UCSD-AML1 (cell line): Measurements from ENCODE around the gene RNF144B.
"Not testable (repeated sequence)": the region's sequence is repeated elsewhere in the genome, so short reads cannot be mapped to it uniquely, and the experiment has no call there.

Source experiments
- DNase-seq: peaks from one replicate; lab custom pipeline; 2025; ENCODE audit not compliant: unreplicated experiment; lab: John Stamatoyannopoulos, UW

The RNF144B gene

GRCh38 chr6:18387061-18387721 lies at the start of gene RNF144B:
Gene RNF144B, plus strand, starts transcription at chr6:18387350. Its CDS starts 12,185 bp downstream, at chr6:18399535.
- peak; percentile 57 for DNase-seq

- DNase-seq = no peak
These were observed 47.6 kb upstream of the RNF144B start for GRCh38 chr6:18339599-18339998.

- no peak for DNase-seq
These were observed 46.2 kb upstream of the RNF144B start for GRCh38 chr6:18340781-18341551.

- no peak for DNase-seq
These were observed 44.9 kb upstream of the RNF144B start for GRCh38 chr6:18342223-18342622.

GRCh38 chr6:18343741-18344140 lies 43.4 kb upstream of the RNF144B start:
- no peak for DNase-seq

GRCh38 chr6:18347021-18347577 lies 40.1 kb upstream of the RNF144B start:
- DNase-seq = no peak

GRCh38 chr6:18347866-18348265 lies 39.3 kb upstream of the RNF144B start:
- DNase-seq = no peak

GRCh38 chr6:18349386-18349785 lies 37.8 kb upstream of the RNF144B start:
- DNase-seq = no peak

- DNase-seq = no peak
These were observed 36.9 kb upstream of the RNF144B start for GRCh38 chr6:18350271-18350670.

- no peak for DNase-seq
These were observed 36.4 kb upstream of the RNF144B start for GRCh38 chr6:18350712-18351111.

GRCh38 chr6:18352001-18352400 lies 35.1 kb upstream of the RNF144B start:
- no peak for DNase-seq

GRCh38 chr6:18352842-18353241 lies 34.3 kb upstream of the RNF144B start:
- DNase-seq = no peak

- no peak for DNase-seq
These were observed 33.9 kb upstream of the RNF144B start for GRCh38 chr6:18353251-18353650.

GRCh38 chr6:18357546-18357945 lies 29.6 kb upstream of the RNF144B start:
- DNase-seq = not testable (repeated sequence)

- no peak for DNase-seq
These were observed 27.8 kb upstream of the RNF144B start for GRCh38 chr6:18359237-18359885.

- DNase-seq = no peak
These were observed 27.0 kb upstream of the RNF144B start for GRCh38 chr6:18360188-18360587.

GRCh38 chr6:18362058-18362561 lies 25.0 kb upstream of the RNF144B start:
- no peak for DNase-seq

- no peak for DNase-seq
These were observed 23.4 kb upstream of the RNF144B start for GRCh38 chr6:18363746-18364145.

- DNase-seq = not testable (repeated sequence)
These were observed 22.6 kb upstream of the RNF144B start for GRCh38 chr6:18364561-18364960.

- no peak for DNase-seq
These were observed 19.8 kb upstream of the RNF144B start for GRCh38 chr6:18367371-18367770.

- DNase-seq = no peak
These were observed 18.7 kb upstream of the RNF144B start for GRCh38 chr6:18368277-18369105.
